ENCODE data around the gene MLXIP. TPM values are rescaled to one million over a fixed set of nuclear protein-coding genes. Genes with fewer than 3 reads are reported as not detected.

MLXIP gene
- total RNA-seq, 1 experiment from 2014 or later: 32.4 TPM

DNA sequence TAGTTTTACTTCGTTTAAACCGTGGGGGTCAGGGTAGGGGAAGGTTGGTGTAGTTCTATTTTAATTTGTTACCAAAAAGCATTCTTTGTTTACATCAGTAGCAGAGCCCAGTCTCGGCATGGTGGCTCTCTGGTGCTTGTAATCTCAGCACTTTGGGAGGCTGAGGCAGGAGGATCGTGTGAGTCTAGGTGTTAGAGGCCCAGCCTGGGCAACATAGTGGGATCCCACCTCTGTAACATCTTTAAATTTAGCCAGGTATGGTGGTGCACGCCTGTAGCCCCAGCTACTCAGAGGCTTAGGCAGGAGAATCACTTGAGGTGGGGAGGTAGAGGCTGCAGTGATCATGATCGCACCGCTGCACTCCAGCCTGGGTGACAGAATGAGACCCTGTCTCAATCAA lies 106.5 kb downstream of the MLXIP start:
- no peak for DNase-seq
- no peak overlapping the region for H4K8ac ChIP-seq (replicated peaks; ENCODE audit: insufficient read length, low read depth, low read length)
- H3K23ac ChIP-seq (ENCODE audit: insufficient read length, low read depth, low read length): no peak overlapping the region
- no peaks in the 10 kb centered on the region for H3K79me1 ChIP-seq (ENCODE audit: insufficient read depth, low read depth, low read length, poor library complexity, severe bottlenecking)
- H4K20me1 ChIP-seq (ENCODE audit: control insufficient read depth, insufficient read depth, insufficient read length): peaks cover 3% of the 10 kb centered on the region
- H3K27ac ChIP-seq (ENCODE audit: insufficient read length, low read depth, low read length): no peak overlapping the region
- H3K4ac ChIP-seq (ENCODE audit: low read depth, low read length): no peak overlapping the region
- no peak overlapping the region; a peak in 1 of 5 replicates for H3K4me3 Mint-ChIP-seq
- no peaks in the 10 kb centered on the region for H3K79me2 ChIP-seq (ENCODE audit: insufficient read depth, low read length)
- WGBS (ENCODE audit: extremely low coverage, insufficient read length, low lambda C conversion rate): no CpG with 5 or more reads among the region's 7 CpGs
- no peak overlapping the region for H2AK5ac ChIP-seq (ENCODE audit: insufficient read length, low read length)
- H2BK12ac ChIP-seq (ENCODE audit: insufficient read length, low read depth, low read length): no peak overlapping the region
- no peak overlapping the region for H3K14ac ChIP-seq (ENCODE audit: insufficient read depth, low read length)
- H3T11ph ChIP-seq (ENCODE audit: low read length): no peak overlapping the region
- H2BK15ac ChIP-seq (ENCODE audit: low read depth, low read length): no peak overlapping the region
- no peak overlapping the region for H3K27ac Mint-ChIP-seq
- no peak overlapping the region for H3K56ac ChIP-seq (ENCODE audit: insufficient read length, low read depth, low read length)
- H3K27me3 ChIP-seq (ENCODE audit: insufficient read depth, low read length): no peaks in the 10 kb centered on the region
- H3K9me3 ChIP-seq (ENCODE audit: control insufficient read depth, low read depth, low read length): no peaks in the 10 kb centered on the region
- peaks cover 3 to 8% of the 10 kb centered on the region in 2 experiments; a peak in 2 of 4 replicates for H3K4me1 Mint-ChIP-seq
- H3K23me2 ChIP-seq (ENCODE audit: insufficient read length, low read depth, low read length, poor library complexity, severe bottlenecking): no peaks in the 10 kb centered on the region
- no peak overlapping the region for H2BK5ac ChIP-seq (ENCODE audit: insufficient read length, low read length)
- TF ChIP-seq, protein P1, sequence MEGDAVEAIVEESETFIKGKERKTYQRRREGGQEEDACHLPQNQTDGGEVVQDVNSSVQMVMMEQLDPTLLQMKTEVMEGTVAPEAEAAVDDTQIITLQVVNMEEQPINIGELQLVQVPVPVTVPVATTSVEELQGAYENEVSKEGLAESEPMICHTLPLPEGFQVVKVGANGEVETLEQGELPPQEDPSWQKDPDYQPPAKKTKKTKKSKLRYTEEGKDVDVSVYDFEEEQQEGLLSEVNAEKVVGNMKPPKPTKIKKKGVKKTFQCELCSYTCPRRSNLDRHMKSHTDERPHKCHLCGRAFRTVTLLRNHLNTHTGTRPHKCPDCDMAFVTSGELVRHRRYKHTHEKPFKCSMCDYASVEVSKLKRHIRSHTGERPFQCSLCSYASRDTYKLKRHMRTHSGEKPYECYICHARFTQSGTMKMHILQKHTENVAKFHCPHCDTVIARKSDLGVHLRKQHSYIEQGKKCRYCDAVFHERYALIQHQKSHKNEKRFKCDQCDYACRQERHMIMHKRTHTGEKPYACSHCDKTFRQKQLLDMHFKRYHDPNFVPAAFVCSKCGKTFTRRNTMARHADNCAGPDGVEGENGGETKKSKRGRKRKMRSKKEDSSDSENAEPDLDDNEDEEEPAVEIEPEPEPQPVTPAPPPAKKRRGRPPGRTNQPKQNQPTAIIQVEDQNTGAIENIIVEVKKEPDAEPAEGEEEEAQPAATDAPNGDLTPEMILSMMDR (conservative IDR thresholded peaks at IDR 0.05): no peak
- H3K4me1 ChIP-seq (ENCODE audit: insufficient read depth, low read length): no peaks in the 10 kb centered on the region
- H4K91ac ChIP-seq (ENCODE audit: insufficient read length, low read depth, low read length): no peak overlapping the region
- H3K9me3 Mint-ChIP-seq: no peaks in the 10 kb centered on the region; a peak in 1 of 5 replicates
- no peaks in the 10 kb centered on the region; a peak in 1 of 7 replicates for H3K36me3 Mint-ChIP-seq (ENCODE audit: insufficient read depth in 1 of 3, low read depth in 3 of 3)
- no peak overlapping the region for H2AFZ ChIP-seq (ENCODE audit: low read length)
- no peak overlapping the region for H3K18ac ChIP-seq (ENCODE audit: insufficient read length, low read depth, low read length)
- no peak overlapping the region for H3K4me2 ChIP-seq (ENCODE audit: insufficient read depth, insufficient read length, low read length)
- no peak overlapping the region for H2BK20ac ChIP-seq (ENCODE audit: low read depth, low read length, poor library complexity, severe bottlenecking)
- H3K9ac ChIP-seq (ENCODE audit: extremely low read depth, insufficient read length, low read length): no peak overlapping the region
- H4K5ac ChIP-seq (ENCODE audit: insufficient read length, low read depth, low read length): no peak overlapping the region
- H2BK120ac ChIP-seq (ENCODE audit: low read depth, low read length, poor library complexity, severe bottlenecking): no peak overlapping the region
- peaks cover 28% of the 10 kb centered on the region for H3K27me3 Mint-ChIP-seq (ENCODE audit: low read depth)

All from H9 (cell line).